Progenitor cell of endocrine pancreas (in vitro differentiated cells): ENCODE data around the gene SND1. TPM values are rescaled to one million over a fixed set of nuclear protein-coding genes. Genes with fewer than 3 reads are reported as not detected.

ENCODE experiments used
- DNase-seq: peaks from one replicate; pipeline ENCODE4 v3.0.0; 2021; ENCODE audit warnings: low spot score; ENCODE audit not compliant: unreplicated experiment
- H3K27ac Mint-ChIP-seq: 2 replicates; pipeline ENCODE4 v1.8.0; 2021; ENCODE audit warnings: mild to moderate bottlenecking, moderate library complexity, mixed read lengths
- H3K27me3 Mint-ChIP-seq: 2 replicates; pipeline ENCODE4 v1.8.0; 2021; ENCODE audit warnings: mixed read lengths
- H3K36me3 Mint-ChIP-seq: 2 replicates; pipeline ENCODE4 v1.8.0; 2022; ENCODE audit warnings: mixed read lengths; ENCODE audit not compliant: insufficient read depth
- H3K4me1 Mint-ChIP-seq: 2 replicates; pipeline ENCODE4 v1.8.0; 2021; ENCODE audit warnings: low read depth, mixed read lengths
- H3K4me3 Mint-ChIP-seq: 2 replicates; pipeline ENCODE4 v1.8.0; 2021; ENCODE audit warnings: low read depth, mild to moderate bottlenecking, moderate library complexity, mixed read lengths
- H3K9me3 Mint-ChIP-seq: 2 replicates; pipeline ENCODE4 v1.8.0; 2021; ENCODE audit warnings: low read depth, mixed read lengths
- total RNA-seq: library from RNA; stranded (reverse); gene quantifications from 2 replicates; pipeline ENCODE4 v1.2.1, GENCODE V29; 2021
- TF ChIP-seq, protein P1 (sequence below): fragments of 200-600 bp; sonication (generic); IDR thresholded peaks from one replicate; pipeline ENCODE4 v1.5.0; 2021; ENCODE audit warnings: antibody characterized with exemption, mild to moderate bottlenecking; ENCODE audit not compliant: unreplicated experiment

SND1 gene
- total RNA-seq, 1 donor from 2014 or later: 213 TPM

DNA sequence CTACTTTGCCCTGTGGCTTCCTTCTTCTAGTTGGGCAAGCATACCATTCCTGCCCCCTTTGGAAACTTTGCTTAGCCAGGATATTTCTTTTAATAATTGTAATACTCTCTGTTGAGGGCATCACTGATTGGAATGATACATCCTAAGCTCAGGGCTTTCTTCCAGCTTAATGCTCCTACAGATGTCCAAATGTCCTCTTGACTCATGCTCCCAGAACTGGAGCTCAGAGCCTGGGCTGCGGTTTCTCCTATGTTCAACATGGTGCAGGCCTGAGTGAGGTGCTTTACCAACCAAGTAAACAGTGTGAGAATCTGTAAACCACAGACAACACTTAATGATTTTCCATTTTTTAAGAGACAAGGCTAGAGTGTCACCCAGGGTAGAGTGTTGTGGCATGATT lies 270.7 kb downstream of the SND1 start:
- Mint-ChIP-seq H3K4me1 (peaks cover 18% of the 10 kb centered on the region), H3K27ac (no peak overlapping the region), H3K9me3 (no peaks in the 10 kb centered on the region), H3K27me3 (no peaks in the 10 kb centered on the region), H3K4me3 (no peak overlapping the region), H3K36me3 (no peaks in the 10 kb centered on the region)
- TF ChIP-seq, protein P1, sequence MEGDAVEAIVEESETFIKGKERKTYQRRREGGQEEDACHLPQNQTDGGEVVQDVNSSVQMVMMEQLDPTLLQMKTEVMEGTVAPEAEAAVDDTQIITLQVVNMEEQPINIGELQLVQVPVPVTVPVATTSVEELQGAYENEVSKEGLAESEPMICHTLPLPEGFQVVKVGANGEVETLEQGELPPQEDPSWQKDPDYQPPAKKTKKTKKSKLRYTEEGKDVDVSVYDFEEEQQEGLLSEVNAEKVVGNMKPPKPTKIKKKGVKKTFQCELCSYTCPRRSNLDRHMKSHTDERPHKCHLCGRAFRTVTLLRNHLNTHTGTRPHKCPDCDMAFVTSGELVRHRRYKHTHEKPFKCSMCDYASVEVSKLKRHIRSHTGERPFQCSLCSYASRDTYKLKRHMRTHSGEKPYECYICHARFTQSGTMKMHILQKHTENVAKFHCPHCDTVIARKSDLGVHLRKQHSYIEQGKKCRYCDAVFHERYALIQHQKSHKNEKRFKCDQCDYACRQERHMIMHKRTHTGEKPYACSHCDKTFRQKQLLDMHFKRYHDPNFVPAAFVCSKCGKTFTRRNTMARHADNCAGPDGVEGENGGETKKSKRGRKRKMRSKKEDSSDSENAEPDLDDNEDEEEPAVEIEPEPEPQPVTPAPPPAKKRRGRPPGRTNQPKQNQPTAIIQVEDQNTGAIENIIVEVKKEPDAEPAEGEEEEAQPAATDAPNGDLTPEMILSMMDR: no peak
- DNase-seq: no peak

DNA sequence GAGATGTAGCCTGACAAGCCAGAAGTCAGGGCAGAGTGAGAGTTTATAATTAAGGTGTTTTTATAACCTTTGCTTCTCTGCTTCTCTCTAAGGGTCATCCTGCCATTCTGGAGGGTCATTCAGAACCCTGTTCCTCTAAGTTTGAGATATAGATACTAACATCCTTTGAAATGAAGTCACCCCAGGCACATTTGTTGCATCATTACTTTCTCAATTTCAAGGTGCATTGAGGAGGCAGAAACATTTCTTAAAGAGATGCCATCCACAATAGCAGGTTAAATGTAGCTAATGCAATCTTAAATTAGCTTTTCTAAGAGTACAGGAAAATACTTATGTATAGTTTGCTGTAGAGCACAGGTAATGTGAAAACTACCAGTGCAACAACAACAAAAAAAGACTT lies 272.9 kb downstream of the SND1 start:
- Mint-ChIP-seq H3K27me3 (no peaks in the 10 kb centered on the region), H3K27ac (no peak overlapping the region), H3K4me1 (peaks cover 21% of the 10 kb centered on the region), H3K36me3 (peaks cover 7% of the 10 kb centered on the region), H3K9me3 (no peaks in the 10 kb centered on the region), H3K4me3 (no peak overlapping the region)
- TF ChIP-seq, protein P1: no peak
- no peak for DNase-seq

DNA sequence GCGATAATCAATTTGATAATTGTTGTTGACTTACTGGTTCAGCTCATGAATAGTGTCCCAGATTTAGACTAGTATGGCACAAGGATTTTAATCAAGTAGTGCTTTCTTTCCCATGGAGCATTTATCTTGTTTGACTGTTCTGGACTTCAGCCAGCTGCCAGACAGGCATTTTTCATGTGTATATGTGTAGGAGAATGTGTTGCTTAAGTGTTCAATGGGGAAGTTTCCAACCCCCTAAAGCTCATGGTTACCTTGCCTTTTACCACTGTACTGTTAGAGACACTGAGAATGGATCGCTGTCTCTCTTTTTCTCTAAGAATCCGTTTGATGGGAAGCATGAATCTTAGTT lies 275.3 kb downstream of the SND1 start:
- Mint-ChIP-seq H3K36me3 (peaks cover 24% of the 10 kb centered on the region), H3K27me3 (no peaks in the 10 kb centered on the region), H3K27ac (no peak overlapping the region), H3K4me3 (no peak overlapping the region), H3K9me3 (no peaks in the 10 kb centered on the region), H3K4me1 (peaks cover 30% of the 10 kb centered on the region)
- DNase-seq: no peak
- TF ChIP-seq, protein P1: no peak

DNA sequence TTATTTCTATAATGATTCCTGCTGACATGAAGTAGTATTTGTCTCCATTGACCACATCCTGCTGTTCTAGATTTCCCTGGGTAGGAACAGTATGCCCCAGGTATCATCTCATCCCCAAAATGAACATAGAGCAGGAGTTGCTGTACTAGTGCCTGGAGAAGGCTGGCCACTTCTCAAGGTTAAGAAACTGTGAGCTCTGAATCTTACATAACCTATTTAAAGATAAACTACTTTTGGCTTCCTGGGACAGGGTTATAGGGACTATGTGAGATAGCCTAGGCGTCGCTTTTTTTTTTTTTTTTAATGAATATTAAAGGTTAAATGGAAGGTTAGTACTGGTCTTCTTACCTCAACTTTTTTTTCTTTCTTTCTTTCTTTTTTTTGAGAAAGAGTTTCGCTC lies 276.2 kb downstream of the SND1 start:
- no peak for DNase-seq
- no peak overlapping the region for H3K4me3 Mint-ChIP-seq
- TF ChIP-seq, protein P1: no peak
- no peak overlapping the region for H3K27ac Mint-ChIP-seq
- peaks cover 35% of the 10 kb centered on the region for H3K4me1 Mint-ChIP-seq
- peaks cover 31% of the 10 kb centered on the region for H3K36me3 Mint-ChIP-seq
- no peaks in the 10 kb centered on the region for H3K9me3 Mint-ChIP-seq
- no peaks in the 10 kb centered on the region for H3K27me3 Mint-ChIP-seq

DNA sequence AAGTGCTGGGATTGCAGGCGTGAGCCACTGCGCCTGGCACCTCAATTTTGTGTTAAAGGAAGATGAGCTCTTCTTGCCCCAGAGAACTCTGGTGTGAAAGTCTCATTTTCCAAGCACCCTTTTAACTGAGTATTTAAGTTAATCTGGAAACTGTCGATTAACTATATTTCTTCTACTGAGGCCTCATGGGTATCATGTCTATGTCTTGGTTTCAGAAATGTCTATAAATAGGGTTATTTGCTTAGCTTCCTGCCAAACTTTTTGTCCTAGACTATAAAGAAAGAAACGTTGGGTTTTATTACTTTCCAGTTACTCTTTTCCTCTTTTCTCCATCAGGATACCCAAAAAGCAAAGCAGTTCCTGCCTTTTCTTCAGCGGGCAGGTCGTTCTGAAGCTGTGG lies 276.9 kb downstream of the SND1 start:
- peaks cover 31% of the 10 kb centered on the region for H3K36me3 Mint-ChIP-seq
- no peak overlapping the region for H3K27ac Mint-ChIP-seq

More for the DNA sequence above, 276.9 kb downstream of the SND1 start:
- H3K4me1 Mint-ChIP-seq: peaks cover 40% of the 10 kb centered on the region
- DNase-seq: no peak
- no peak overlapping the region for H3K4me3 Mint-ChIP-seq
- no peaks in the 10 kb centered on the region for H3K9me3 Mint-ChIP-seq
- H3K27me3 Mint-ChIP-seq: no peaks in the 10 kb centered on the region
- TF ChIP-seq, protein P1: no peak
